GM19438 (cell line): ENCODE data around the gene STAG1.
"Not testable (repeated sequence)": the region's sequence is repeated elsewhere in the genome, so short reads cannot be mapped to it uniquely, and the experiment has no call there.

ENCODE experiments used
- ATAC-seq: cut with Tn5 transposase; IDR thresholded peaks from one replicate; pipeline ENCODE4 v1.9.1; 2021; ENCODE audit warnings: low read depth; ENCODE audit not compliant: unreplicated experiment

Gene STAG1

DNA sequence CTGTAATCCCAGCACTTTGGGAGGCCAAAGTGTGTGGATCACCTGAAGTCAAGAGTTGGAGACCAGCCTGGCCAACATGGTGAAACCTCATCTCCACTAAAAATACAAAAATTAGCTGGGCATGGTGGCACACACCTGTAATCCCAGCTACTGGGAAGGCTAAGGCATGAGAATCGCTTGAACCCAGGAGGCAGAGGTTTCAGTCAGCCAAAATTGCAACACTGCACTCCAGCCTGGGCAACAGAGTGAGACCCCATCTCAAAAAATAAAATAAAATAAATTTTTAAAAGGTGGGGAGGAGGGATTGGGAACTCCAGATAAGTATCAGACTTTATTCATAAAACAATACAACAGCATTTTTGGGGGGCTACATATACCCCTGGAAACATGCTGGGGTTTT is 42.4 kb downstream of the STAG1 start:
- ATAC-seq: not testable (repeated sequence)

- no peak for ATAC-seq
Observed at GRCh38 chr3:136708333-136708985, 43.7 kb downstream of the STAG1 start.

GRCh38 chr3:136703429-136703828 is 48.7 kb downstream of the STAG1 start:
- no peak for ATAC-seq

DNA sequence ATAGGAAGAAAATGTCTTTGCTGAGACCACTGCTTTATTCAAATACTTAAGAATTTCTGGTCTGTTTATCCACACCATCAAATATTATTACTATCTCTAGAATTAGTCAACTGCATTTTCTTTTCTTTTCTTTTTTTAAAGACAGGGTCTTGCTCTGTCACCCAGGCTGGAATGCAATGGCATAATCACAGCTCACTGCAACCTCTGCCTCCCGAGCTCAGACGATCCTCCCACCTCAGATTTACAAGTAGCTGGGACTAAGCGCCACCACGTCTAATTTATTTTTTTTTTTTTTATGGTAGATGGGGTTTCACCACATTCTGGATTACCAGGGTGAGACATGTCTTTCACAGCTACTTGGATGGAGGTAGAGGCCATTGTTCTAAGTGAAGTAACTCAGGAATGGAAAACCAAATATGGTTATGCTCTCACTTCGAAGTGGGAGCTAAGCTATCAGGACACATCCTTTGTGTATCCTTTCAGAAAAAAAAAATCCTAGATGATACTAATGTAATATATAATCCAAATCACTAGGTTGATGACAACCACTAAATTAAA is 52.8 kb downstream of the STAG1 start:
- no peak for ATAC-seq

DNA sequence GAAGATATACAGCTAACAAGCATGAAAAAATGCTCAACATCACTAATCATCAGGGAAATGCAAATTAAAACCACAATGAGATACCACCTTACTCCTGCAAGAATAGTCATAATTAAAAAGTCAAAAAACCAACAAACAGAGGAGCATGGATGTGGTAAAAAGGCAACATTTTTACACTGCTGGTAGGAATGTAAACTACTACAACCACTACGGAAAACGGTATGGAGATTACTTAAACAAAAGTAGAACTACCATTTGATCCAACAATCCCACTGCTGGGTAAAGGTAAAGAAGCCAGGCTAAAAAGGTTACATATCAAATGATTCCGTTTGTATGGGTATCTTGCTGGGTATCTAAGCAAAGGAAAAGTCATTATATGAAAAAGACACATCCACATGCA is 53.8 kb downstream of the STAG1 start:
- ATAC-seq: no peak

- no peak for ATAC-seq
Observed at GRCh38 chr3:136696797-136697196, 55.4 kb downstream of the STAG1 start.

GRCh38 chr3:136694321-136694720 is 57.9 kb downstream of the STAG1 start:
- ATAC-seq: no peak

DNA sequence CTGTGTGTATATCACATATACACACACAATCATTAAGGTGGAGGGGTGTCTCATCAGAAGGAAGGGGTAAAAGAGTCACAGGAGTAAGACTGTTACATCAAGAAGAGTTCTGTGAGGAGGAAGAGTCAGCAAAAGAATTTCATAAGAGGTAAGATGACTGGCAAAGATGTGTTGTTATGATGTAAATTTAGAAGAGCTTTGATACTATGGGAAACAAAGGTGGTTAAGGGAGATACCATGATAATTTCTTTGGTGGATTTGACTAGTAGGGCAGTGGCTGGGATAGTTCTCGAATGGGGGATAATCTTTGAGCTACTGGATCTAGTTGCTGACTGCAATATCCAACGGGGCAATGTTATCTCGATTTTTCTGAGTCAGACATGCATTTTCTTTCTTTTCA is 61.6 kb downstream of the STAG1 start:
- no peak for ATAC-seq

DNA sequence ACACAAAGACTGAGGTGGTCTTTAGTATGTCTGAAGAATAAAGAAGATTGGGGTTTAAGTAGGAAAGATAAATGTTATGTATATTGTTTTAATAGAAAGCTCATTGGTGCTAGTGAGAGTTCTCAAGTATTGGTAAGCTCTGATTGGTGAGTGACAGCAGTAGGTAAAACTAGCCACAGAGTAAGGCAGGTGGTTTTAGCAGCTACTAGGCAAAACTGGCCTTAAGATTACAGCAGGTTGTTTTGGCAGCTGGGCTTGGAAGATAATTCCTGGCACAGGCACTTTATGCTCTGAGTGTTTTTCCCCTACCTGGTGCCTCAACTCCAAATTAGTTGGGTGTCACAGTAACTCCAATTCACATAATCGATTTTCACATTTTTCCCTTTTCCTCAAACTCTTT is 66.3 kb downstream of the STAG1 start:
- ATAC-seq: no peak

GRCh38 chr3:136682740-136683312 is 69.4 kb downstream of the STAG1 start:
- no peak for ATAC-seq

- ATAC-seq: no peak
Observed at GRCh38 chr3:136678981-136679380, 73.2 kb downstream of the STAG1 start.

- ATAC-seq: no peak
Observed at GRCh38 chr3:136676009-136676408, 76.2 kb downstream of the STAG1 start.

GRCh38 chr3:136675150-136675858 is 76.9 kb downstream of the STAG1 start:
- ATAC-seq: no peak

DNA sequence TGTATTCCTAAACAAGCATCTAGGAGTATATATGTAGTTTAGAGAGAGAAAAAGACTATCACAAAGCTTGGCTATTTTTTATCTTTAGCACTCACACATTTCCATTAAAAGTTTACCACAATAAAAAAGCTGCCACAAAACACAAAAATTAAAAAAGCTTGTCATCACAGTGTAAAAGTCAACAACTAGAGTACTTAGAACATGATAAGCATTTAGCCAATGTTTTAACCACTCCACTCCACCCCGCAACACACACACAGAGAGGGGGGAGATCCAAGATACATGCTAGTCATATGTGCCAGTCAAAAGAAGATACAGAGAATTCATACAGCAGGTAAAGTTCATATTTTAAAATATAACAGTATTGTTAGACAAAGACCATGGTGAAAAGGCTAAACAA is 79.7 kb downstream of the STAG1 start:
- no peak for ATAC-seq

DNA sequence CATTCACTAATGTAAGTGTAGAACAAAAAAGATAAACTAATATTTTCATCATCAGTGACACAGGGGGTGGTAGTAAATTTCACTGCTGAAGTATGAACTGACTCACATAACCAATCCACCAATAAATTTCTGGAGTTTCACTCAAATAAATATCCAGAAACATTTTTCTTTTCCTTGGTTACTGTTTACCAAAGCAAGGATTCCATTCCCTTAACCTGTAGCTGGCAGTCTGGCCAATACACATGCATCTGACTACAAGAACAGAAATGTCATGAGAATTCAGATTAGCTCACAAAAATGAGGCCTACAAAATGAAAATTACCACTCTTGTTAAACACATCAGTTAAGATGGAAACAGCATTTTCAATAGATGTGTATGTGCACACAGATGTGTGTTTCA is 80.3 kb downstream of the STAG1 start:
- ATAC-seq: no peak

DNA sequence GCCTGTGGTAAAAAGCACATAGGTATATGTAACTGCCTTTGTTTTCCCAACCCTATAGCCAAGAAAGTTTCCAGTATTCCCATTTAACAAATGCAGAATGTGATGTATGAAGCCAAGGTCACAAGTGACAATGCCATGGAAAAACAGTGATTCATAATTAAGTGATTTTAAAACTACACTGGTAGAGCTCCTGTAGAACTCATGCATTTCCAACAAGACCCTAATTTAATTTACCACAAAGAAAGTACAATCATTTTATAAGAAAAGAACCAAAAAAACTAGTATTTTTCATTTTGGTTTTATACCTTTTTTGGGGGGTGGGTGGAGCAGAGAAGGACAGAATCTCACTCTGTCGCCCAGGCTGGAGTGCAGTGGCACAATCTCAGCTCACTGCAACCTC is 82.0 kb downstream of the STAG1 start:
- no peak for ATAC-seq

DNA sequence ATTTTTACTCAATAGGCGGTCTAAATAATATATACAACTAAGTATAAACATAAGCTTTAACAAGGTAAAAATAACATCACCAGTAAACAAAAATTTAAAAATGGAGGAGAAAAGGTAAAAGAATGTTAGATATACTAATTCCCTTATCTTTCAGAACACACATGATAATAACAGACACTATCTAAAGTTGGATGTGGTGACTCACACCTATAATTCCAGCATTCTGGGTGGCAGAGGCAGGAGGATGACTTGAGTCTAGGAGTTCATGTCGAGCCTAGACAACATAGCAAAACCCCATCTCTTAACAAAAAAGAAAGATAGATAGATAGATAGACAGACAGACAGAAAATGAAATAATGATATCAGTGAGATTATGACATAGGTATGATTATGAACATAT is 85.1 kb downstream of the STAG1 start:
- ATAC-seq: no peak

- not testable (repeated sequence) for ATAC-seq
Observed at GRCh38 chr3:136666301-136666700, 85.9 kb downstream of the STAG1 start.

- no peak for ATAC-seq
Observed at GRCh38 chr3:136664771-136665170, 87.4 kb downstream of the STAG1 start.

DNA sequence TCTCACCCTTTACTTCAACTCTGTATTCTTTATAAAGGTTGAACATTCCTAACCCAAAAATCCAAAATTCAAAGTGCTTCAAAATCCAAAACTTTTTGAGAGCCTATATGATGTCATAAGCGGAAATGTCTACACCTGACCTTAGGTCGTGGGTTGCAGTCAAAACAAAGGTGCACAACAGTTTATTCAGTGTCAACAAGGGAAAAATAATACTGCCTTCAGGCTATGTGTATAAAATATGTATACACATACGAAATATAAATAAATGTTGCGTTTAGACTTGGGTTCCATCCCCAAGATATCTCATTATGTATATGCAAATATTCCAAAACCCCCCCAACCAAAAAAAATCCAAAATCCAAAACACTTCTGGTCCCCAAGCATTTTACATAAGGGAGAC is 90.9 kb downstream of the STAG1 start:
- no peak for ATAC-seq

DNA sequence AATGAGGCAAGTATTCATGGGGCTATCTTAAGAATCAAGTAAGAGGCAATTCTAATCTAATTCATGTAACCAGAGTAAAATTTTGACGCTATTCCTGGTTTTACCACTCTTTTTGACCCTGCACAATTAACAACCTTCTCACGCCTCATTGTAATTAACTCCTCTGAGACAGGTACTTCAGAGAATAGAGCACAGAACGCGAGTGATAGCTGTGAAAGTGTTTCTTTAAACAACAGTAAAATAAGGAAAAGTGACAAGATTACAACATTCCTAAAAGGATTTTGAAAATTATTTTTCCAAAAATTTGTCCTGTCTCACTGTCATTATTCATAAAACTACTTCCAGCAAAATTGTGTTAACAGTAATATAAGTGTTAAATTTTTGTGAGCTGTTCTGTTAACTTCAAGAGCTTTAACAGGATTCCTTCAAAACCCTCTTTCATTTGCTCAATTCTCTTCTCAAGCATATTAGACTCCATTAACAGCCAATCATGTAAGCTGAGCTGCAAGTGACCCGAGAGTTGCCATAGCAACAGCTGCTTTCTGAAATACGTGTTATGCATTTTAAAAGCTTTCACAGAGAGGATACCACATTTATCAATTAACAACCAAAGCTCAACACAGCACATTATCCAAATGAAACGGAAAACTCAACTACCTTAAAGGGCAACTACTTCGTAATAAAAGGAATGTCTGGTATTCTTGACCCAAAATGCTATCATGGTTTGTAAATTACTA is 93.1 kb downstream of the STAG1 start:
- ATAC-seq: no peak
